Neural cell (in vitro differentiated cells): Measurements from ENCODE around the gene GDPD4. TPM values are rescaled to one million over a fixed set of nuclear protein-coding genes. Genes with fewer than 3 reads are reported as not detected.

Experiments used
- H2AFZ ChIP-seq: fragments of 200-600, 300-800 bp; sonication (generic), shearing (Covaris generic); 2 replicates; pipeline ENCODE4 v1.6.0; 2014; ENCODE audit warnings: low read depth, mild to moderate bottlenecking, antibody characterized with exemption, low read length, moderate library complexity
- H3F3A ChIP-seq: fragments of 200-600 bp; shearing (Covaris generic); 2 replicates; pipeline ENCODE4 v1.6.1; 2016; ENCODE audit warnings: mild to moderate bottlenecking, moderate library complexity, mixed read lengths, antibody characterized with exemption, low read length; ENCODE audit not compliant: insufficient read depth, poor library complexity, severe bottlenecking
- H3K27ac ChIP-seq: fragments of 200-600, 300-800 bp; sonication (generic), shearing (Covaris generic); 2 replicates; pipeline ENCODE4 v1.5.1; 2014; ENCODE audit warnings: mild to moderate bottlenecking, low read length, moderate library complexity
- H3K27me3 ChIP-seq: fragments of 300-800, 200-600 bp; sonication (generic), shearing (Covaris generic); 2 replicates; pipeline ENCODE4 v1.6.0; 2014; ENCODE audit warnings: mild to moderate bottlenecking, low read depth, low read length, moderate library complexity; ENCODE audit not compliant: insufficient read depth
- H3K36me3 ChIP-seq: fragments of 300-800, 200-600 bp; sonication (generic), shearing (Covaris generic); 2 replicates; pipeline ENCODE4 v1.5.1; 2014; ENCODE audit warnings: mild to moderate bottlenecking, antibody characterized with exemption, low read length, moderate library complexity; ENCODE audit not compliant: insufficient read depth
- H3K4me2 ChIP-seq: fragments of 300-800, 200-600 bp; sonication (generic), shearing (Covaris generic); 2 replicates; pipeline ENCODE4 v1.6.0; 2014; ENCODE audit warnings: mild to moderate bottlenecking, low read length
- H3K4me3 ChIP-seq: fragments of 300-800, 200-600 bp; sonication (generic), shearing (Covaris generic); 2 replicates; pipeline ENCODE4 v1.5.1; 2014; ENCODE audit warnings: mild to moderate bottlenecking, low read length, moderate library complexity
- H3K79me2 ChIP-seq: fragments of 200-600 bp; shearing (Covaris generic); replicated peaks from 2 replicates; pipeline ENCODE4 v1.6.0; 2014; ENCODE audit warnings: mild to moderate bottlenecking, low read length, moderate library complexity; ENCODE audit not compliant: insufficient read depth
- H3K9ac ChIP-seq: fragments of 300-800, 200-600 bp; sonication (generic), shearing (Covaris generic); 2 replicates; pipeline ENCODE4 v1.6.1; 2016; ENCODE audit warnings: mild to moderate bottlenecking, low read length, mixed read lengths
- H3K9me2 ChIP-seq: fragments of 200-600 bp; shearing (Covaris generic); 2 replicates; pipeline ENCODE4 v1.6.1; 2016; ENCODE audit warnings: mild to moderate bottlenecking, low read length, mixed read lengths; ENCODE audit not compliant: insufficient read depth
- H3K9me3 ChIP-seq: fragments of 200-600, 300-800 bp; sonication (generic), shearing (Covaris generic); 2 replicates; pipeline ENCODE4 v1.6.1; 2016; ENCODE audit warnings: mild to moderate bottlenecking, mixed run types, low read length, moderate library complexity, mixed read lengths
- H4K20me1 ChIP-seq: fragments of 200-600 bp; shearing (Covaris generic); 2 replicates; pipeline ENCODE4 v1.6.1; 2016; ENCODE audit warnings: mild to moderate bottlenecking, mixed run types; ENCODE audit not compliant: insufficient read depth
- CTCF ChIP-seq: fragments of 450-650 bp; IDR thresholded peaks from 2 replicates; pipeline ENCODE4 v1.5.1; 2014; ENCODE audit warnings: antibody characterized with exemption, mild to moderate bottlenecking, moderate library complexity; ENCODE audit not compliant: poor library complexity, severe bottlenecking
- EP300 ChIP-seq: fragments of 450-650 bp; conservative IDR thresholded peaks from 2 replicates; pipeline ENCODE4 v1.6.1; 2014; ENCODE audit warnings: antibody characterized with exemption, mild to moderate bottlenecking, moderate library complexity; ENCODE audit not compliant: poor library complexity, severe bottlenecking
- EZH2 ChIP-seq: fragments of 200-600, 300-800 bp; shearing (Covaris generic), sonication (generic); IDR thresholded peaks from 2 replicates; pipeline ENCODE4 v1.6.1; 2014; ENCODE audit warnings: antibody characterized with exemption, low read length, borderline replicate concordance, mild to moderate bottlenecking; ENCODE audit not compliant: insufficient read depth, poor library complexity, severe bottlenecking
- MXI1 ChIP-seq: fragments of 450-650 bp; conservative IDR thresholded peaks from 2 replicates; pipeline ENCODE4 v1.6.1; 2014; ENCODE audit warnings: antibody characterized with exemption, mild to moderate bottlenecking; ENCODE audit not compliant: poor library complexity, severe bottlenecking
- POLR2AphosphoS5 ChIP-seq: IDR thresholded peaks from 2 replicates; pipeline ENCODE4 v1.6.1; 2012
- RAD21 ChIP-seq: fragments of 450-650 bp; conservative IDR thresholded peaks from 2 replicates; pipeline ENCODE4 v1.6.1; 2014; ENCODE audit warnings: antibody characterized with exemption, mild to moderate bottlenecking, moderate library complexity
- REST ChIP-seq: IDR thresholded peaks from 2 replicates; pipeline ENCODE4 v1.6.1; 2012; ENCODE audit warnings: borderline replicate concordance
- SMC3 ChIP-seq: fragments of 450-650 bp; conservative IDR thresholded peaks from 2 replicates; pipeline ENCODE4 v1.6.1; 2014; ENCODE audit warnings: antibody characterized with exemption, mild to moderate bottlenecking, moderate library complexity; ENCODE audit not compliant: poor library complexity
- TAF1 ChIP-seq: IDR thresholded peaks from 2 replicates; pipeline ENCODE4 v1.6.1; 2012; ENCODE audit warnings: low read depth
- polyA plus RNA-seq: library from polyadenylated mRNA; depleted of rRNA; stranded (reverse); fragments of >200 nt; gene quantifications from 2 replicates; pipeline ENCODE4 v1.2.3, GENCODE V29; 2014

GDPD4 gene
- polyA plus RNA-seq, 1 donor from 2014 or later: not detected

- Histone ChIP-seq H3F3A (no peaks in the 10 kb centered on the region), H3K27me3 (no peaks in the 10 kb centered on the region), H3K27ac (no peak overlapping the region), H3K9ac (no peak overlapping the region), H3K79me2 (no peaks in the 10 kb centered on the region), H2AFZ (no peak overlapping the region), H3K4me3 (no peak overlapping the region), H3K36me3 (no peaks in the 10 kb centered on the region), H4K20me1 (no peaks in the 10 kb centered on the region), H3K9me3 (no peaks in the 10 kb centered on the region), H3K9me2 (no peaks in the 10 kb centered on the region), H3K4me2 (no peak overlapping the region)
- TF ChIP-seq MXI1 (no peak), EZH2 (no peak), POLR2AphosphoS5 (no peak), RAD21 (no peak), EP300 (no peak), CTCF (no peak), TAF1 (no peak), REST (no peak), SMC3 (no peak)
These were observed 110.1 kb downstream of the GDPD4 start for GRCh38 chr11:77191429-77191822.

DNA sequence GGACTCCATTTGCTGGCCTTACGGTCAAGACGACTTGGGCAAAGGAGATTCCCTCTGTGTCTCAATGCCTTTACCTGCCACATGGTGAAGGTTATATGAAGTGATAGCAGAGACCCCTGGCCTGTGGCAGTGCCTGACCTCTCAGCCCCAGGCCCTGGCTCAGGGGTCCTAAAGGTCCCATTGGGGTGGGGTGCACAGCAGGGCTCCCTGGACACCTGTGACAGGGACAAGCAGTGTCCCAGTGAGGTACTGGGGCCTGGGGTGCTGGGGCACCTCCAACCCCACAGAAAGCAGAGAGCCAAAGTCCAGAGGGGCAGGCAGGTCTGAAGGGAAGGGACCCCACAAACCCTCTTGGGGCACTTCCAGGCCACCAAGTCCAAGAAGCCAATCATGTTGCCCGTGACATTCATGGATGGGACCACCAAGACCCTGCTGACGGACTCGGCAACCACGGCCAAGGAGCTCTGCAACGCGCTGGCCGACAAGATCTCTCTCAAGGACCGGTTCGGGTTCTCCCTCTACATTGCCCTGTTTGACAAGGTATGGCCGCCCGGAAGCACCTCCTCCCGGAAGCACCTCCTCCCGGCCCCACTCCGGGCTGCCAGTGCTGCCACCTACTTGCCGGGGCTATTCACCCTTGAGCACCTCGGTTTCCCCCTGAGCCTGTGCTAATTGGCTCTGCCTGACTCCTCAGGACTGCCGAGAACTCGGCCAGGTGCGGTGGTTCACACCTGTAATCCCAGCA is 111.0 kb downstream of the GDPD4 start:
- H3F3A ChIP-seq: no peaks in the 10 kb centered on the region
- no peaks in the 10 kb centered on the region for H3K27me3 ChIP-seq
- H3K36me3 ChIP-seq: no peaks in the 10 kb centered on the region
- H3K9me2 ChIP-seq: no peaks in the 10 kb centered on the region
- H3K4me2 ChIP-seq: no peak overlapping the region
- H4K20me1 ChIP-seq: no peaks in the 10 kb centered on the region
- TF ChIP-seq RAD21 (no peak), REST (no peak), SMC3 (no peak), EP300 (no peak), POLR2AphosphoS5 (no peak), CTCF (no peak), MXI1 (no peak), TAF1 (no peak)
- no peak overlapping the region for H3K27ac ChIP-seq
- no peaks in the 10 kb centered on the region for H3K79me2 ChIP-seq
- H3K9ac ChIP-seq: no peak overlapping the region
- no peaks in the 10 kb centered on the region for H3K9me3 ChIP-seq
- no peak overlapping the region for H3K4me3 ChIP-seq
- H2AFZ ChIP-seq: no peak overlapping the region
